ENCODE results near the gene AACS. TPM values are rescaled to one million over a fixed set of nuclear protein-coding genes. Genes with fewer than 3 reads are reported as not detected.
A peak's percentile ranks its signal among the peaks of the same experiment; 100 is the strongest.

The AACS gene
- total and polyA plus RNA-seq, 2 donors (not counting 1 experiment from before 2014, with no cell fraction given): 6.1 to 20.8 TPM

- H3K27ac Mint-ChIP-seq: no peak overlapping the region
- DNase-seq (no peak), ATAC-seq (ENCODE audit: low read depth) (no peak)
- TF ChIP-seq, protein P1, sequence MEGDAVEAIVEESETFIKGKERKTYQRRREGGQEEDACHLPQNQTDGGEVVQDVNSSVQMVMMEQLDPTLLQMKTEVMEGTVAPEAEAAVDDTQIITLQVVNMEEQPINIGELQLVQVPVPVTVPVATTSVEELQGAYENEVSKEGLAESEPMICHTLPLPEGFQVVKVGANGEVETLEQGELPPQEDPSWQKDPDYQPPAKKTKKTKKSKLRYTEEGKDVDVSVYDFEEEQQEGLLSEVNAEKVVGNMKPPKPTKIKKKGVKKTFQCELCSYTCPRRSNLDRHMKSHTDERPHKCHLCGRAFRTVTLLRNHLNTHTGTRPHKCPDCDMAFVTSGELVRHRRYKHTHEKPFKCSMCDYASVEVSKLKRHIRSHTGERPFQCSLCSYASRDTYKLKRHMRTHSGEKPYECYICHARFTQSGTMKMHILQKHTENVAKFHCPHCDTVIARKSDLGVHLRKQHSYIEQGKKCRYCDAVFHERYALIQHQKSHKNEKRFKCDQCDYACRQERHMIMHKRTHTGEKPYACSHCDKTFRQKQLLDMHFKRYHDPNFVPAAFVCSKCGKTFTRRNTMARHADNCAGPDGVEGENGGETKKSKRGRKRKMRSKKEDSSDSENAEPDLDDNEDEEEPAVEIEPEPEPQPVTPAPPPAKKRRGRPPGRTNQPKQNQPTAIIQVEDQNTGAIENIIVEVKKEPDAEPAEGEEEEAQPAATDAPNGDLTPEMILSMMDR (IDR thresholded peaks at IDR 0.05): no peak
- no peak for TF ChIP-seq EZH2 (IDR thresholded peaks at IDR 0.05; ENCODE audit: borderline replicate concordance, insufficient read depth, low read depth, low read length, poor library complexity, severe bottlenecking)
- Histone ChIP-seq H4K20me1 (ENCODE audit: control insufficient read depth, insufficient read depth, low read length, poor library complexity, severe bottlenecking) (no peaks in the 10 kb centered on the region), H3K9ac (ENCODE audit: low read length) (no peak overlapping the region), H3K9me3 (ENCODE audit: control extremely low read depth in 1 of 3, control insufficient read depth in 2 of 3, insufficient read depth in 1 of 3, low read length in 2 of 3) (peaks cover 0 to 9% (median 5%) of the 10 kb centered on the region in 3 donors), H3K4me1 (ENCODE audit: control insufficient read depth in 2 of 2, insufficient read depth in 2 of 2, low read length in 2 of 2) (no peaks in the 10 kb centered on the region), H3K36me3 (replicated peaks in 1 of 2; ENCODE audit: control extremely low read depth in 1 of 2, control insufficient read depth in 1 of 2, extremely low read depth in 1 of 2, insufficient read depth in 2 of 2, low read length in 1 of 2) (no peaks in the 10 kb centered on the region), H3K27ac (ENCODE audit: low read length in 2 of 2) (no peak overlapping the region), H3K4me2 (replicated peaks; ENCODE audit: low read depth, low read length, poor library complexity, severe bottlenecking) (no peak overlapping the region), H2AFZ (ENCODE audit: insufficient read depth, low read depth, low read length, poor library complexity, severe bottlenecking) (no peak overlapping the region), H3K79me2 (ENCODE audit: control insufficient read depth, insufficient read depth, low read length) (no peaks in the 10 kb centered on the region), H3K27me3 (replicated peaks in 1 of 4; ENCODE audit: control extremely low read depth in 1 of 4, control insufficient read depth in 3 of 4, insufficient read depth in 4 of 4, low read length in 3 of 4) (no peaks in the 10 kb centered on the region), H3K4me3 (ENCODE audit: control extremely low read depth in 1 of 5, extremely low read depth in 1 of 5, insufficient read depth in 1 of 5, low read depth in 2 of 5, low read length in 4 of 5) (no peak overlapping the region)
- intact Hi-C loops (cut with micrococcal nuclease): no loop called here
- H3K4me1 Mint-ChIP-seq: no peaks in the 10 kb centered on the region
- ChIA-PET POLR2A (no interaction called here), CTCF (no interaction called here)
- WGBS (ENCODE audit: insufficient coverage): 100% methylated on average over 1 of the region's 6 CpGs
- H3K27me3 Mint-ChIP-seq: no peaks in the 10 kb centered on the region
- peaks cover 3% of the 10 kb centered on the region for H3K9me3 Mint-ChIP-seq (ENCODE audit: insufficient read depth)
- no peak overlapping the region for H3K4me3 Mint-ChIP-seq
These were observed 26.1 kb upstream of the AACS start for GRCh38 chr12:125038976-125039625.

DNA sequence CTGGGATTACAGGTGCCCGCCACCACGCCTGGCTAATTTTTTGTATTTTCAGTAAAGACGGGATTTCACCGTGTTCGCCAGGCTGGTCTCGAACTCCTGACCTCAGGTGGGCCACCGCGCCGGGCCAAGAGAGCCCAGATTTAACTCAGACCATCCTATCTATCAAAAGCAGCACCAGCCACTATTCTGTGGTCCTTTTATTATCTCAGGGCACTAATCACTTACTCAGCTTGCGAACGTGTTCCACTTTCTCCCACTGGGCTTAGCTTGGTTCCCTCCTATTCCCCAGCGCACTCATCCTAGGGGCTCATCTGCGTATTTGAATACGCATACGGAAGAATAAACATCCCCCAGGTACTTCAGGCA is 16.2 kb upstream of the AACS start:
- Mint-ChIP-seq H3K9me3 (ENCODE audit: insufficient read depth) (no peaks in the 10 kb centered on the region), H3K27me3 (no peaks in the 10 kb centered on the region), H3K27ac (peak overlapping the region; percentile 90), H3K4me1 (peaks cover 7% of the 10 kb centered on the region), H3K4me3 (peak overlapping the region; percentile 94)
- ChIA-PET CTCF (interaction anchor here (0.8 to 1.2 kb wide), 4 partner anchors 51 to 108 kb away, joined by 3 to 8 read pairs (median 4); partner anchors contain the start of gene BRI3BP), POLR2A (interaction anchor here (0.6 to 1.2 kb wide), 4 partner anchors 52 to 156 kb away, joined by 3 to 6 read pairs (median 4); partner anchors contain the start of gene BRI3BP)
- DNase-seq: no peak
- peaks cover 0 to 6% (median 0%) of the 10 kb centered on the region in 3 donors for H3K9me3 ChIP-seq (ENCODE audit: control extremely low read depth in 1 of 3, control insufficient read depth in 2 of 3, insufficient read depth in 1 of 3, low read length in 2 of 3)
- H3K9ac ChIP-seq (ENCODE audit: low read length): peak overlapping the region; percentile 64
- WGBS (ENCODE audit: insufficient coverage): 43% methylated on average over 15 of the region's 15 CpGs
- intact Hi-C loops (cut with micrococcal nuclease): loop anchor here (1.0 to 2.0 kb wide), 3 partner anchors 16 to 110 kb away; partner anchors contain the start of genes AACS and BRI3BP
- no peaks in the 10 kb centered on the region for H3K27me3 ChIP-seq (replicated peaks in 1 of 4; ENCODE audit: control extremely low read depth in 1 of 4, control insufficient read depth in 3 of 4, insufficient read depth in 4 of 4, low read length in 3 of 4)
- H3K4me1 ChIP-seq (ENCODE audit: control insufficient read depth in 2 of 2, insufficient read depth in 2 of 2, low read length in 2 of 2): peaks cover 0 to 8% of the 10 kb centered on the region in 2 donors
- H3K27ac ChIP-seq (ENCODE audit: low read length in 2 of 2): peak overlapping the region in 1 of 2 donors; percentile 26
- TF ChIP-seq EZH2 (IDR thresholded peaks at IDR 0.05; ENCODE audit: borderline replicate concordance, insufficient read depth, low read depth, low read length, poor library complexity, severe bottlenecking): no peak
- TF ChIP-seq, protein P1 (IDR thresholded peaks at IDR 0.05): no peak
- H3K79me2 ChIP-seq (ENCODE audit: control insufficient read depth, insufficient read depth, low read length): no peaks in the 10 kb centered on the region
- H3K36me3 ChIP-seq (replicated peaks in 1 of 2; ENCODE audit: control extremely low read depth in 1 of 2, control insufficient read depth in 1 of 2, extremely low read depth in 1 of 2, insufficient read depth in 2 of 2, low read length in 1 of 2): no peaks in the 10 kb centered on the region
- no peaks in the 10 kb centered on the region for H4K20me1 ChIP-seq (ENCODE audit: control insufficient read depth, insufficient read depth, low read length, poor library complexity, severe bottlenecking)
- H3K4me3 ChIP-seq (ENCODE audit: control extremely low read depth in 1 of 5, extremely low read depth in 1 of 5, insufficient read depth in 1 of 5, low read depth in 2 of 5, low read length in 4 of 5): peak overlapping the region; percentile 40 to 82 (median 64)
- H3K4me2 ChIP-seq (replicated peaks; ENCODE audit: low read depth, low read length, poor library complexity, severe bottlenecking): peak overlapping the region; percentile 79
- no peak for ATAC-seq (ENCODE audit: low read depth)
- H2AFZ ChIP-seq (ENCODE audit: insufficient read depth, low read depth, low read length, poor library complexity, severe bottlenecking): peak overlapping the region; percentile 77
